SK-N-SH treated with all-trans-retinoic acid at 6 μM for 48 hours (cell line): ENCODE results near the gene DCAF5.

Experiments used
- ATAC-seq: fragments of 200-7000 bp; cut with Tn5 transposase; 3 replicates; pipeline ENCODE4 v1.9.1; 2020; ENCODE audit warnings: mild to moderate bottlenecking, moderate library complexity
- ARNTL ChIP-seq: fragments of 450-650 bp; formaldehyde crosslinking; IDR thresholded peaks from 2 replicates; pipeline ENCODE4 v1.5.0; 2020; ENCODE audit warnings: low read depth, mild to moderate bottlenecking, moderate library complexity, borderline replicate concordance
- BACH2 ChIP-seq: fragments of 250-450 bp; sonication (Bioruptor Pico); IDR thresholded peaks from 2 replicates; pipeline ENCODE4 v1.9.0; 2021; ENCODE audit warnings: mild to moderate bottlenecking, borderline replicate concordance
- CREB5 ChIP-seq: fragments of 250-450 bp; sonication (Bioruptor Pico); IDR thresholded peaks from 2 replicates; pipeline ENCODE4 v1.5.1; 2020; ENCODE audit warnings: low read depth, mild to moderate bottlenecking, moderate library complexity
- CSDC2 ChIP-seq: fragments of 250-450 bp; sonication (Bioruptor Pico); IDR thresholded peaks from 2 replicates; pipeline ENCODE4 v1.5.0; 2020; ENCODE audit warnings: mild to moderate bottlenecking, moderate library complexity
- CSRNP3 ChIP-seq: fragments of 250-450 bp; sonication (Bioruptor Pico); IDR thresholded peaks from 2 replicates; pipeline ENCODE4 v1.5.1; 2021; ENCODE audit warnings: mild to moderate bottlenecking, moderate library complexity
- ESRRG ChIP-seq: fragments of 250-450 bp; sonication (Bioruptor Pico); IDR thresholded peaks from 2 replicates; pipeline ENCODE4 v1.6.1; 2021; ENCODE audit warnings: mild to moderate bottlenecking
- GLIS3 ChIP-seq: fragments of 250-450 bp; sonication (Bioruptor Pico); IDR thresholded peaks from 2 replicates; pipeline ENCODE4 v1.5.0; 2020; ENCODE audit warnings: mild to moderate bottlenecking, moderate library complexity
- OSR1 ChIP-seq: fragments of 250-450 bp; sonication (Bioruptor Pico); IDR thresholded peaks from 2 replicates; pipeline ENCODE4 v1.8.0; 2022; ENCODE audit warnings: moderate library complexity, mild to moderate bottlenecking, inconsistent platforms
- PATZ1 ChIP-seq: fragments of 250-450 bp; sonication (Bioruptor Pico); IDR thresholded peaks from 2 replicates; pipeline ENCODE4 v1.8.0; 2020; ENCODE audit warnings: mild to moderate bottlenecking, moderate library complexity, borderline replicate concordance
- PPARA ChIP-seq: fragments of 250-450 bp; sonication (Bioruptor Pico); IDR thresholded peaks from 2 replicates; pipeline ENCODE4 v1.5.0; 2020; ENCODE audit warnings: mild to moderate bottlenecking, borderline replicate concordance
- RARB ChIP-seq: fragments of 250-450 bp; sonication (Bioruptor Pico); IDR thresholded peaks from 2 replicates; pipeline ENCODE4 v1.8.0; 2021; ENCODE audit warnings: mild to moderate bottlenecking, moderate library complexity
- SNAI2 ChIP-seq: fragments of 250-450 bp; sonication (Bioruptor Pico); IDR thresholded peaks from 2 replicates; pipeline ENCODE4 v1.5.0; 2020; ENCODE audit warnings: mild to moderate bottlenecking, moderate library complexity
- TCF4 ChIP-seq: fragments of 250-450 bp; sonication (Bioruptor Pico); IDR thresholded peaks from 2 replicates; pipeline ENCODE4 v1.8.0; 2021; ENCODE audit warnings: mild to moderate bottlenecking, moderate library complexity, borderline replicate concordance
- TOX ChIP-seq: fragments of 250-450 bp; sonication (Bioruptor Pico); IDR thresholded peaks from 2 replicates; pipeline ENCODE4 v1.8.0; 2021; ENCODE audit warnings: mild to moderate bottlenecking, moderate library complexity, borderline replicate concordance
- TSHZ2 ChIP-seq: fragments of 250-450 bp; sonication (Bioruptor Pico); IDR thresholded peaks from 2 replicates; pipeline ENCODE4 v1.5.0; 2020; ENCODE audit warnings: mild to moderate bottlenecking, moderate library complexity
- ZC3H10 ChIP-seq: fragments of 250-450 bp; sonication (Bioruptor Pico); IDR thresholded peaks from 2 replicates; pipeline ENCODE4 v1.5.1; 2021; ENCODE audit warnings: mild to moderate bottlenecking, moderate library complexity
- ZFP3 ChIP-seq: fragments of 250-450 bp; sonication (Bioruptor Pico); IDR thresholded peaks from 2 replicates; pipeline ENCODE4 v1.5.0; 2020; ENCODE audit warnings: mild to moderate bottlenecking, moderate library complexity
- ZFP30 ChIP-seq: fragments of 450-650 bp; formaldehyde crosslinking; IDR thresholded peaks from 2 replicates; pipeline ENCODE4 v1.5.0; 2022; ENCODE audit warnings: mild to moderate bottlenecking, moderate library complexity
- ZNF565 ChIP-seq: fragments of 450-650 bp; formaldehyde crosslinking; conservative IDR thresholded peaks from 2 replicates; pipeline ENCODE4 v1.5.0; 2020; ENCODE audit warnings: low read depth, mild to moderate bottlenecking, moderate library complexity
- ZNF70 ChIP-seq: fragments of 450-650 bp; formaldehyde crosslinking; IDR thresholded peaks from 2 replicates; pipeline ENCODE4 v1.5.0; 2020; ENCODE audit warnings: mild to moderate bottlenecking, moderate library complexity
- ZNF8 ChIP-seq: fragments of 450-650 bp; formaldehyde crosslinking; IDR thresholded peaks from 2 replicates; pipeline ENCODE4 v1.5.0; 2020; ENCODE audit warnings: mild to moderate bottlenecking, moderate library complexity

Gene DCAF5

GRCh38 chr14:69115407-69116185, 37.3 kb downstream of the DCAF5 start (continued):
- TF ChIP-seq OSR1 (CRISPR knock-in tag), result no peak

GRCh38 chr14:69114763-69115162, 38.2 kb downstream of the DCAF5 start:
- no peak for TF ChIP-seq ESRRG (CRISPR knock-in tag)
- no peak for TF ChIP-seq SNAI2
- TF ChIP-seq ZFP30 (CRISPR knock-in tag), result no peak
- TF ChIP-seq PATZ1 (CRISPR knock-in tag), result no peak
- no peak for TF ChIP-seq TOX (CRISPR knock-in tag)
- TF ChIP-seq GLIS3, result no peak
- TF ChIP-seq CSDC2 (CRISPR knock-in tag), result no peak
- no peak for TF ChIP-seq ZNF70 (CRISPR knock-in tag)
- TF ChIP-seq OSR1 (CRISPR knock-in tag), result no peak
- TF ChIP-seq ZC3H10 (CRISPR knock-in tag), result no peak
- no peak for TF ChIP-seq BACH2 (CRISPR knock-in tag)
- TF ChIP-seq CREB5 (CRISPR knock-in tag), result no peak
- no peak for TF ChIP-seq TSHZ2 (CRISPR knock-in tag)
- no peak for TF ChIP-seq ZNF8 (CRISPR knock-in tag)
- no peak for TF ChIP-seq ZFP3 (CRISPR knock-in tag)
- TF ChIP-seq PPARA (CRISPR knock-in tag), result no peak
- TF ChIP-seq TCF4 (CRISPR knock-in tag), result no peak
- TF ChIP-seq, all 23 proteins: peak for 0
- ATAC-seq, result no peak

- no peak for ATAC-seq
- TF ChIP-seq PPARA (CRISPR knock-in tag), result no peak
- TF ChIP-seq CSDC2 (CRISPR knock-in tag), result no peak
- TF ChIP-seq CSRNP3 (CRISPR knock-in tag), result no peak
- no peak for TF ChIP-seq BACH2 (CRISPR knock-in tag)
- TF ChIP-seq GLIS3, result no peak
- no peak for TF ChIP-seq ZNF8 (CRISPR knock-in tag)
- TF ChIP-seq ZC3H10 (CRISPR knock-in tag), result no peak
- no peak for TF ChIP-seq TOX (CRISPR knock-in tag)
- no peak for TF ChIP-seq SNAI2
- TF ChIP-seq RARB (CRISPR knock-in tag), result no peak
- no peak for TF ChIP-seq OSR1 (CRISPR knock-in tag)
- TF ChIP-seq ESRRG (CRISPR knock-in tag), result no peak
- no peak for TF ChIP-seq ZNF565 (CRISPR knock-in tag)
- no peak for TF ChIP-seq ARNTL (CRISPR knock-in tag)
- no peak for TF ChIP-seq TCF4 (CRISPR knock-in tag)
- no peak for TF ChIP-seq ZNF70 (CRISPR knock-in tag)
- no peak for TF ChIP-seq ZFP30 (CRISPR knock-in tag)
- TF ChIP-seq CREB5 (CRISPR knock-in tag), result no peak
- no peak for TF ChIP-seq PATZ1 (CRISPR knock-in tag)
- TF ChIP-seq, all 23 proteins: peak for 0
These were observed 44.6 kb downstream of the DCAF5 start for GRCh38 chr14:69108358-69108757.
